Osteocyte (in vitro differentiated cells): ENCODE measurements around the gene BRIP1. TPM values are rescaled to one million over a fixed set of nuclear protein-coding genes. Genes with fewer than 3 reads are reported as not detected.

Experiments
- DNase-seq: peaks from one replicate; pipeline ENCODE4 v3.0.0; 2021; ENCODE audit warnings: mixed read lengths; ENCODE audit not compliant: unreplicated experiment; ENCODE audit errors: extremely low spot score
- H3K27ac Mint-ChIP-seq: one replicate; pipeline ENCODE4 v1.8.0; 2021; ENCODE audit warnings: mild to moderate bottlenecking, mixed read lengths; ENCODE audit not compliant: unreplicated experiment
- H3K27me3 Mint-ChIP-seq: one replicate; pipeline ENCODE4 v1.8.0; 2021; ENCODE audit warnings: mixed read lengths; ENCODE audit not compliant: unreplicated experiment
- H3K36me3 Mint-ChIP-seq: one replicate; pipeline ENCODE4 v1.8.0; 2021; ENCODE audit warnings: mixed read lengths; ENCODE audit not compliant: unreplicated experiment
- H3K4me1 Mint-ChIP-seq: one replicate; pipeline ENCODE4 v1.8.0; 2021; ENCODE audit warnings: mixed read lengths; ENCODE audit not compliant: unreplicated experiment
- H3K4me3 Mint-ChIP-seq: one replicate; pipeline ENCODE4 v1.8.0; 2021; ENCODE audit warnings: mild to moderate bottlenecking, moderate library complexity, mixed read lengths; ENCODE audit not compliant: unreplicated experiment
- H3K9me3 Mint-ChIP-seq: one replicate; pipeline ENCODE4 v1.8.0; 2021; ENCODE audit warnings: mixed read lengths; ENCODE audit not compliant: unreplicated experiment
- total RNA-seq: library from RNA; stranded (reverse); gene quantifications from 2 replicates; pipeline ENCODE4 v1.2.1, GENCODE V29; 2021
- TF ChIP-seq, protein P1 (sequence below): fragments of 200-600 bp; sonication (generic); IDR thresholded peaks from 2 replicates; pipeline ENCODE4 v1.5.0; 2021; ENCODE audit warnings: antibody characterized with exemption, mild to moderate bottlenecking, moderate library complexity

The BRIP1 gene
- total RNA-seq, 1 donor from 2014 or later = 4.6 TPM

- TF ChIP-seq, protein P1, sequence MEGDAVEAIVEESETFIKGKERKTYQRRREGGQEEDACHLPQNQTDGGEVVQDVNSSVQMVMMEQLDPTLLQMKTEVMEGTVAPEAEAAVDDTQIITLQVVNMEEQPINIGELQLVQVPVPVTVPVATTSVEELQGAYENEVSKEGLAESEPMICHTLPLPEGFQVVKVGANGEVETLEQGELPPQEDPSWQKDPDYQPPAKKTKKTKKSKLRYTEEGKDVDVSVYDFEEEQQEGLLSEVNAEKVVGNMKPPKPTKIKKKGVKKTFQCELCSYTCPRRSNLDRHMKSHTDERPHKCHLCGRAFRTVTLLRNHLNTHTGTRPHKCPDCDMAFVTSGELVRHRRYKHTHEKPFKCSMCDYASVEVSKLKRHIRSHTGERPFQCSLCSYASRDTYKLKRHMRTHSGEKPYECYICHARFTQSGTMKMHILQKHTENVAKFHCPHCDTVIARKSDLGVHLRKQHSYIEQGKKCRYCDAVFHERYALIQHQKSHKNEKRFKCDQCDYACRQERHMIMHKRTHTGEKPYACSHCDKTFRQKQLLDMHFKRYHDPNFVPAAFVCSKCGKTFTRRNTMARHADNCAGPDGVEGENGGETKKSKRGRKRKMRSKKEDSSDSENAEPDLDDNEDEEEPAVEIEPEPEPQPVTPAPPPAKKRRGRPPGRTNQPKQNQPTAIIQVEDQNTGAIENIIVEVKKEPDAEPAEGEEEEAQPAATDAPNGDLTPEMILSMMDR = no peak
- Mint-ChIP-seq H3K27ac (no peak overlapping the region), H3K4me3 (no peak overlapping the region), H3K27me3 (no peaks in the 10 kb centered on the region), H3K9me3 (peaks cover 8% of the 10 kb centered on the region), H3K36me3 (peaks cover 13% of the 10 kb centered on the region), H3K4me1 (peaks cover 19% of the 10 kb centered on the region)
- DNase-seq = no peak
Measured at GRCh38 chr17:61768405-61768804, 94.9 kb downstream of the BRIP1 start.

GRCh38 chr17:61766520-61766919 lies 96.8 kb downstream of the BRIP1 start:
- TF ChIP-seq, protein P1 = no peak
- peak overlapping the region; percentile 59 for H3K4me3 Mint-ChIP-seq
- H3K27ac Mint-ChIP-seq = peak overlapping the region; percentile 80
- DNase-seq = no peak
- H3K36me3 Mint-ChIP-seq = peaks cover 19% of the 10 kb centered on the region
- peaks cover 19% of the 10 kb centered on the region for H3K4me1 Mint-ChIP-seq
- peaks cover 27% of the 10 kb centered on the region for H3K9me3 Mint-ChIP-seq
- H3K27me3 Mint-ChIP-seq = no peaks in the 10 kb centered on the region

DNA sequence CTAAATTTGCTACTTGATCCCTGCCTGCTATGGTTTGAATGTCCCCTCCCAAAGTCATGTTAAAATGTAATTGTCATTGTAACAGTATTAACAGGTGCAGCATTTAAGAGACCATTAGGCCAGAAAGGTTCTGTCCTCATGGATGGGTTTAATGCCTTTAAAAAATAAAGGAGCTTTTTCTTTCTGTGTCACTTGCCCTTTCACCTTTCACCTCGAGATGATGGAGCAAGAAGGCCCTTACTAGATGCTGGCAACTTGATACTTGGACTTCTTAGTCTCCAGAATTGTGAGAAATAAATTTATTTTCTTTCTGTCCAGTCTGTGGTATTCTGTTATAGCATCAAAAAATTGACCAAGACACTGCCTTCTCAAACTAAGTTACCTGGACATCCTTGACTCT lies 98.5 kb downstream of the BRIP1 start:
- Mint-ChIP-seq H3K9me3 (peaks cover 28% of the 10 kb centered on the region), H3K36me3 (peaks cover 17% of the 10 kb centered on the region), H3K27ac (no peak overlapping the region), H3K4me1 (peaks cover 19% of the 10 kb centered on the region), H3K27me3 (no peaks in the 10 kb centered on the region), H3K4me3 (no peak overlapping the region)
- TF ChIP-seq, protein P1 = no peak
- no peak for DNase-seq

GRCh38 chr17:61761827-61762226 lies 101.5 kb downstream of the BRIP1 start:
- Mint-ChIP-seq H3K36me3 (peaks cover 21% of the 10 kb centered on the region), H3K9me3 (peaks cover 38% of the 10 kb centered on the region), H3K27ac (no peak overlapping the region), H3K4me3 (no peak overlapping the region), H3K4me1 (peaks cover 26% of the 10 kb centered on the region), H3K27me3 (no peaks in the 10 kb centered on the region)
- no peak for DNase-seq
- TF ChIP-seq, protein P1 = no peak

DNA sequence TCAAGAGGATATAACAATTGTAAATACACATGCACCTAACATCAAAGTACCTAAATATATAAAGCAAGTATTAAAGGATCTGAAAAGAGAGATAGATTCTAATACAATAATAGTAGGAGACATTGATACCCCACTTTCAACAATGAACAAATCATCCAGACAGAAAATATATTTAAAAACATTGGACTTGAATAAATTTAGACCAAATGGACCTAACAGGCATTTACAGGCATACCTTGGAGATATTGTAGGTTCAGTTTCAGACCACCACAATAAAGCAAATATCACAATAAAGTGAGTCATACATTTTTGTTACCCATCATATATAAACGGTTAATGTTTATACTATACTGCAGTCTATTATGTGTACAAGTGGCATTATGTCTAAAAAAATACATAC lies 104.0 kb downstream of the BRIP1 start:
- H3K27me3 Mint-ChIP-seq = no peaks in the 10 kb centered on the region
- no peak overlapping the region for H3K27ac Mint-ChIP-seq
- TF ChIP-seq, protein P1 = no peak
- peaks cover 38% of the 10 kb centered on the region for H3K9me3 Mint-ChIP-seq
- DNase-seq = no peak
- peaks cover 21% of the 10 kb centered on the region for H3K36me3 Mint-ChIP-seq
- no peak overlapping the region for H3K4me3 Mint-ChIP-seq
- H3K4me1 Mint-ChIP-seq = peaks cover 17% of the 10 kb centered on the region
